HCT116 (cell line): ENCODE measurements around the gene F10. TPM values are rescaled to one million over a fixed set of nuclear protein-coding genes. Genes with fewer than 3 reads are reported as not detected.
"Not testable (repeated sequence)": the region's sequence is repeated elsewhere in the genome, so short reads cannot be mapped to it uniquely, and the experiment has no call there.

ENCODE experiments used
- ATAC-seq: fragments of 200-7000 bp; cut with Tn5 transposase; 2 replicates; pipeline ENCODE4 v1.9.1; 2020; ENCODE audit warnings: mild to moderate bottlenecking, moderate library complexity
- BruUV-seq: library from RNA; stranded (reverse); fragments of 400-500 nt; replicated peaks from 2 replicates; lab custom pipeline; 2021; lab: Mats Ljungman, UMichigan
- CTCF ChIA-PET: fragments of 300-600 bp; sonication (Branson Sonifier 250); formaldehyde crosslinking; loops from one replicate; lab custom pipeline; 2021; ENCODE audit warnings: antibody characterized with exemption; lab: Charles Lee
- POLR2A ChIA-PET: fragments of 300-600, 350-600 bp; sonication (Branson Sonifier 250); formaldehyde crosslinking; loops from one replicate; lab custom pipeline; 2021; ENCODE audit warnings: antibody characterized with exemption; lab: Charles Lee
- RAD21 ChIA-PET, 2 experiments: fragments of 300-600 bp; sonication (Branson Sonifier 250); formaldehyde crosslinking; loops; one replicate each; lab custom pipeline; 2023; ENCODE audit warnings: low total read pairs in 2 of 2; ENCODE audit not compliant: uncharacterized antibody in 2 of 2, unreplicated experiment in 2 of 2, low non-redundant PET in 1 of 2; lab: Charles Lee
- DNase-seq: peaks from one replicate; pipeline ENCODE4 v3.0.0-alpha.2; 2010; ENCODE audit warnings: low read depth, low spot score
- H2AFZ ChIP-seq: fragments of 200-600 bp; shearing (Covaris generic), sonication (generic); 2 replicates; pipeline ENCODE4 v1.6.1; 2017; ENCODE audit warnings: low read depth, mixed run types, mixed read lengths, antibody characterized with exemption, low read length; ENCODE audit not compliant: poor library complexity, severe bottlenecking
- H3K27ac ChIP-seq: 2 replicates; pipeline ENCODE4 v1.5.1; 2012; ENCODE audit warnings: low read depth, low read length
- H3K27me3 ChIP-seq: fragments of 200-600 bp; sonication (generic); 2 replicates; pipeline ENCODE4 v1.6.1; 2016; ENCODE audit warnings: mixed run types, low read length, mixed read lengths; ENCODE audit not compliant: insufficient read depth
- H3K36me3 ChIP-seq, 2 experiments: fragments of 200-500 bp in 1 of 2; fragments of 200-600 bp in 1 of 2; sonication (Bioruptor generic) in 1 of 2; sonication (generic) in 1 of 2; 2 replicates each; pipeline versions ENCODE4 v1.5.1 to v1.6.1; 2014 to 2016; ENCODE audit warnings: low read length in 2 of 2, inconsistent platforms in 1 of 2, mixed read lengths in 1 of 2, mixed run types in 1 of 2; ENCODE audit not compliant: insufficient read depth in 2 of 2, control insufficient read depth in 1 of 2
- H3K4me1 ChIP-seq, 2 experiments: fragments of 200-600 bp in 1 of 2; sonication (generic) in 1 of 2; 2 replicates each; pipeline versions ENCODE4 v1.5.1 to v1.6.1; 2012 to 2017; ENCODE audit warnings: low read length in 2 of 2, inconsistent platforms in 1 of 2, mild to moderate bottlenecking in 1 of 2, mixed read lengths in 1 of 2, mixed run types in 1 of 2, moderate library complexity in 1 of 2; ENCODE audit not compliant: insufficient read depth in 2 of 2, control insufficient read depth in 1 of 2
- H3K4me2 ChIP-seq: fragments of 200-600 bp; sonication (generic); 2 replicates; pipeline ENCODE4 v1.6.1; 2017; ENCODE audit warnings: mixed run types, low read length, mixed read lengths
- H3K4me3 ChIP-seq, 2 experiments: fragments of 200-600 bp in 1 of 2; sonication (generic) in 1 of 2; replicated peaks in 1 of 2; 2 replicates each; pipeline ENCODE4 v1.5.1; 2011 to 2016; ENCODE audit warnings: low read length in 2 of 2, control low read depth in 1 of 2, low read depth in 1 of 2, mild to moderate bottlenecking in 1 of 2, mixed read lengths in 1 of 2, mixed run types in 1 of 2
- H3K79me2 ChIP-seq: fragments of 200-600 bp; sonication (generic); 2 replicates; pipeline ENCODE4 v1.6.1; 2017; ENCODE audit warnings: mild to moderate bottlenecking, mixed run types, low read length, moderate library complexity, mixed read lengths; ENCODE audit not compliant: insufficient read depth
- H3K9ac ChIP-seq: fragments of 200-600 bp; sonication (generic); 2 replicates; pipeline ENCODE4 v1.6.1; 2016; ENCODE audit warnings: low read length, mixed read lengths
- H3K9me2 ChIP-seq: fragments of 200-600 bp; sonication (generic), shearing (Covaris generic); 2 replicates; pipeline ENCODE4 v1.6.1; 2017; ENCODE audit warnings: mixed run types, mild to moderate bottlenecking, moderate library complexity; ENCODE audit not compliant: insufficient read depth
- H3K9me3 ChIP-seq, 2 experiments: fragments of 200-500 bp in 1 of 2; fragments of 200-600 bp in 1 of 2; sonication (Bioruptor generic) in 1 of 2; sonication (generic) in 1 of 2; 2 replicates each; pipeline ENCODE4 v1.6.1; 2014 to 2017; ENCODE audit warnings: low read length in 2 of 2, mixed read lengths in 2 of 2, inconsistent platforms in 1 of 2, low read depth in 1 of 2, mild to moderate bottlenecking in 1 of 2, mixed run types in 1 of 2, moderate library complexity in 1 of 2; ENCODE audit not compliant: control insufficient read depth in 1 of 2, insufficient read depth in 1 of 2
- H4K20me1 ChIP-seq: fragments of 200-600 bp; sonication (generic), shearing (Covaris generic); 2 replicates; pipeline ENCODE4 v1.6.1; 2017; ENCODE audit warnings: mixed run types, mild to moderate bottlenecking, moderate library complexity; ENCODE audit not compliant: insufficient read depth
- CBX3 ChIP-seq: IDR thresholded peaks from 2 replicates; pipeline ENCODE4 v1.6.1; 2012; ENCODE audit warnings: low read depth
- EGR1 ChIP-seq: IDR thresholded peaks from 2 replicates; pipeline ENCODE4 v1.6.1; 2012; ENCODE audit warnings: low read depth
- ELF1 ChIP-seq: IDR thresholded peaks from 2 replicates; pipeline ENCODE4 v1.6.1; 2012; ENCODE audit warnings: low read depth, borderline replicate concordance
- EZH2 ChIP-seq: fragments of 200-600 bp; sonication (generic); IDR thresholded peaks from 2 replicates; pipeline ENCODE4 v1.6.1; 2017; ENCODE audit warnings: antibody characterized with exemption, mixed run types
- EZH2phosphoT487 ChIP-seq: fragments of 200-600 bp; IDR thresholded peaks from 2 replicates; pipeline ENCODE4 v1.6.1; 2018; ENCODE audit warnings: antibody characterized with exemption, borderline replicate concordance
- FOSL1 ChIP-seq: IDR thresholded peaks from 2 replicates; pipeline ENCODE4 v1.6.1; 2012; ENCODE audit warnings: low read depth
- POLR2A ChIP-seq: IDR thresholded peaks from 2 replicates; pipeline ENCODE4 v1.7.0; 2011; ENCODE audit warnings: borderline replicate concordance; ENCODE audit not compliant: insufficient read depth, insufficient read length; ENCODE audit errors: extremely low read depth
- POLR2AphosphoS5 ChIP-seq: IDR thresholded peaks from 2 replicates; pipeline ENCODE4 v1.6.1; 2011; ENCODE audit warnings: mild to moderate bottlenecking, low read depth, low read length, moderate library complexity
- RAD21 ChIP-seq: IDR thresholded peaks from 2 replicates; pipeline ENCODE4 v1.6.1; 2012; ENCODE audit warnings: low read depth, mild to moderate bottlenecking
- SIN3A ChIP-seq: IDR thresholded peaks from 2 replicates; pipeline ENCODE4 v1.6.1; 2012; ENCODE audit warnings: low read depth
- SP1 ChIP-seq: IDR thresholded peaks from 2 replicates; pipeline ENCODE4 v1.6.1; 2012; ENCODE audit warnings: low read depth
- TCF7L2 ChIP-seq: IDR thresholded peaks from 2 replicates; pipeline ENCODE4 v1.7.0; 2011; ENCODE audit warnings: borderline replicate concordance, inconsistent platforms; ENCODE audit not compliant: insufficient read depth, insufficient read length; ENCODE audit errors: extremely low read depth
- YY1 ChIP-seq: IDR thresholded peaks from 2 replicates; pipeline ENCODE4 v1.6.1; 2011; ENCODE audit warnings: low read length, low read depth, moderate library complexity, mild to moderate bottlenecking; ENCODE audit not compliant: insufficient replicate concordance; ENCODE audit errors: extremely low read depth
- ZFX ChIP-seq: fragments of 450-650 bp; IDR thresholded peaks from 2 replicates; pipeline ENCODE4 v1.6.1; 2017
- ZNF274 ChIP-seq: fragments of 200-500 bp; sonication (Bioruptor generic); IDR thresholded peaks from 2 replicates; pipeline ENCODE4 v1.6.1; 2014; ENCODE audit warnings: mild to moderate bottlenecking, low read depth, low read length, inconsistent platforms
- intact Hi-C: fragments of 100-400 bp; cut with micrococcal nuclease; formaldehyde crosslinking; loops from 2 replicates; pipeline ENCODE4 v1.10.0; 2022
- total RNA-seq: library from RNA; stranded (reverse); gene quantifications from one replicate; pipeline ENCODE4 v1.2.1, GENCODE V29; 2021; ENCODE audit not compliant: unreplicated experiment
- TF ChIP-seq, protein P1 (sequence below), 3 experiments: fragments of 200-600 bp in 1 of 3; sonication (generic) in 1 of 3; IDR thresholded peaks in 2 of 3; conservative IDR thresholded peaks in 1 of 3; 2 replicates each; pipeline ENCODE4 v1.5.1; 2012 to 2017; ENCODE audit warnings: low read depth in 2 of 3, low read length in 2 of 3, antibody characterized with exemption in 1 of 3, borderline replicate concordance in 1 of 3, control low read depth in 1 of 3, mild to moderate bottlenecking in 1 of 3, mixed read lengths in 1 of 3, mixed run types in 1 of 3, moderate library complexity in 1 of 3; ENCODE audit not compliant: insufficient read depth in 1 of 3
- TF ChIP-seq, protein P2 (sequence below): IDR thresholded peaks from 2 replicates; pipeline ENCODE4 v1.6.1; 2012
- TF ChIP-seq, protein P3 (sequence below): IDR thresholded peaks from 2 replicates; pipeline ENCODE4 v1.6.1; 2011; ENCODE audit warnings: mild to moderate bottlenecking, low read length, moderate library complexity; ENCODE audit not compliant: insufficient replicate concordance; ENCODE audit errors: extremely low read depth

The F10 gene
- total RNA-seq, 1 experiment from 2014 or later = 4.0 TPM

DNA sequence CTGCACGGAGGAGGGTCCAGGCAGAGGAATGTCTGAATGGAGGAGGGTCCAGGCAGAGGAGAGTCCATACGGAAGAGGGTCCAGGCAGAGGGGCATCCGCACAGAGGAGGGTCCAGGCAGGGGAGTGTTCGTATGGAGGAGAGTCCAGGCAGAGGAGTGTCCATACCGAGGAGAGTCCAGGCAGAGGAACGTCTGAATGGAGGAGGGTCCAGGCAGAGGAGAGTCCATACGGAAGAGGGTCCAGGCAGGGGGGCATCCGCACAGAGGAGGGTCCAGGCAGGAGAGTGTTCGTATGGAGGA lies 42.9 kb upstream of the F10 start:
- DNase-seq, H3K27ac ChIP-seq, H3K4me2 ChIP-seq, H3K9me2 ChIP-seq, CTCF ChIA-PET, H4K20me1 ChIP-seq, H2AFZ ChIP-seq, H3K79me2 ChIP-seq, BruUV-seq, H3K27me3 ChIP-seq, RAD21 ChIA-PET, POLR2A ChIA-PET, H3K9ac ChIP-seq, H3K36me3 ChIP-seq, H3K9me3 ChIP-seq, ATAC-seq, H3K4me3 ChIP-seq: not testable (repeated sequence)
- H3K4me1 ChIP-seq = peaks cover 7 to 11% of the 10 kb centered on the region in 2 experiments; a peak in 3 of 4 replicates
- intact Hi-C loops = loop anchor here (10.0 kb wide), 1 partner anchor 75 kb away; the partner anchor contains the start of gene PROZ

DNA sequence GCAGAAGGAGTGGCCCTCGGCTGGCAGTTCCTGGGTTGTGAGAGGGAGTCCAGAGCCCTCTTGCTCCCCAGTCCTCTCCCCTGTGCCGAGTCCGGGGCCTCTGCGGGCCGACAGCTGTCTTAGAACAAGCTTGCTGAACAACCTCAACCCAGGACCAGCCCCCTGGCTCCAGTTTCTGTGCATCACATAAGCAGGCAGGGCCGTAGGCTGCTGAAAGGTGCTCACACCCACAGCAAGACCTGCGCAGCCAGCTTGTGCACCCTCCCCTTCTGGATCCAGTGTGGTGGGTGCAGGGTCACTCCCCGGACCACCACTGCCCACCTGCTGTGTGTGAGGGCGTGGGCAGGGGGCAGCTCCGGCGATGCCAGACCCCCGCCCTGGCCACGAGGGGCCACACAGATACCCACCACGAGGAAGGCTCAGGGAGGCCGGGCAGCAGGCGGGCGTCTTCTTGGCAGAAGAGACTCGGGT lies 42.2 kb upstream of the F10 start:
- no peak for ATAC-seq
- H3K36me3 ChIP-seq = no peaks in the 10 kb centered on the region
- TF ChIP-seq EGR1 (no peak), SP1 (no peak), YY1 (no peak), ELF1 (no peak), EZH2phosphoT487 (no peak), CBX3 (no peak), FOSL1 (no peak), ZFX (no peak), SIN3A (no peak), POLR2A (no peak), ZNF274 (no peak), TCF7L2 (no peak), EZH2 (no peak), POLR2AphosphoS5 (no peak), RAD21 (no peak)
- TF ChIP-seq, protein P1, sequence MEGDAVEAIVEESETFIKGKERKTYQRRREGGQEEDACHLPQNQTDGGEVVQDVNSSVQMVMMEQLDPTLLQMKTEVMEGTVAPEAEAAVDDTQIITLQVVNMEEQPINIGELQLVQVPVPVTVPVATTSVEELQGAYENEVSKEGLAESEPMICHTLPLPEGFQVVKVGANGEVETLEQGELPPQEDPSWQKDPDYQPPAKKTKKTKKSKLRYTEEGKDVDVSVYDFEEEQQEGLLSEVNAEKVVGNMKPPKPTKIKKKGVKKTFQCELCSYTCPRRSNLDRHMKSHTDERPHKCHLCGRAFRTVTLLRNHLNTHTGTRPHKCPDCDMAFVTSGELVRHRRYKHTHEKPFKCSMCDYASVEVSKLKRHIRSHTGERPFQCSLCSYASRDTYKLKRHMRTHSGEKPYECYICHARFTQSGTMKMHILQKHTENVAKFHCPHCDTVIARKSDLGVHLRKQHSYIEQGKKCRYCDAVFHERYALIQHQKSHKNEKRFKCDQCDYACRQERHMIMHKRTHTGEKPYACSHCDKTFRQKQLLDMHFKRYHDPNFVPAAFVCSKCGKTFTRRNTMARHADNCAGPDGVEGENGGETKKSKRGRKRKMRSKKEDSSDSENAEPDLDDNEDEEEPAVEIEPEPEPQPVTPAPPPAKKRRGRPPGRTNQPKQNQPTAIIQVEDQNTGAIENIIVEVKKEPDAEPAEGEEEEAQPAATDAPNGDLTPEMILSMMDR (IDR thresholded peaks at IDR 0.05 in 2 of 3, conservative IDR thresholded peaks at IDR 0.05 in 1 of 3; ENCODE audit: borderline replicate concordance in 1 of 3, insufficient read depth in 1 of 3, low read depth in 2 of 3, low read length in 2 of 3) = no peak
- TF ChIP-seq, protein P2, sequence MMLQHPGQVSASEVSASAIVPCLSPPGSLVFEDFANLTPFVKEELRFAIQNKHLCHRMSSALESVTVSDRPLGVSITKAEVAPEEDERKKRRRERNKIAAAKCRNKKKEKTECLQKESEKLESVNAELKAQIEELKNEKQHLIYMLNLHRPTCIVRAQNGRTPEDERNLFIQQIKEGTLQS = no peak
- TF ChIP-seq, protein P3, sequence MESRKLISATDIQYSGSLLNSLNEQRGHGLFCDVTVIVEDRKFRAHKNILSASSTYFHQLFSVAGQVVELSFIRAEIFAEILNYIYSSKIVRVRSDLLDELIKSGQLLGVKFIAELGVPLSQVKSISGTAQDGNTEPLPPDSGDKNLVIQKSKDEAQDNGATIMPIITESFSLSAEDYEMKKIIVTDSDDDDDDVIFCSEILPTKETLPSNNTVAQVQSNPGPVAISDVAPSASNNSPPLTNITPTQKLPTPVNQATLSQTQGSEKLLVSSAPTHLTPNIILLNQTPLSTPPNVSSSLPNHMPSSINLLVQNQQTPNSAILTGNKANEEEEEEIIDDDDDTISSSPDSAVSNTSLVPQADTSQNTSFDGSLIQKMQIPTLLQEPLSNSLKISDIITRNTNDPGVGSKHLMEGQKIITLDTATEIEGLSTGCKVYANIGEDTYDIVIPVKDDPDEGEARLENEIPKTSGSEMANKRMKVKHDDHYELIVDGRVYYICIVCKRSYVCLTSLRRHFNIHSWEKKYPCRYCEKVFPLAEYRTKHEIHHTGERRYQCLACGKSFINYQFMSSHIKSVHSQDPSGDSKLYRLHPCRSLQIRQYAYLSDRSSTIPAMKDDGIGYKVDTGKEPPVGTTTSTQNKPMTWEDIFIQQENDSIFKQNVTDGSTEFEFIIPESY = no peak
- TF ChIP-seq, all 23 proteins: peak for 0
- no peak for DNase-seq
- ChIA-PET RAD21 (no interaction called here), POLR2A (no interaction called here), CTCF (no interaction called here)
- H2AFZ ChIP-seq = no peak overlapping the region
- no peaks in the 10 kb centered on the region for H4K20me1 ChIP-seq
- no peak overlapping the region for H3K4me2 ChIP-seq
- intact Hi-C loops = loop anchor here (10.0 kb wide), 1 partner anchor 74 kb away; the partner anchor contains the start of gene PROZ
- no peak overlapping the region for H3K4me3 ChIP-seq
- H3K4me1 ChIP-seq = peaks cover 7 to 11% of the 10 kb centered on the region in 2 experiments; a peak in 3 of 4 replicates
- no peak overlapping the region for H3K27ac ChIP-seq
- no peaks in the 10 kb centered on the region for H3K9me2 ChIP-seq
- no TSS peak for BruUV-seq
- H3K9ac ChIP-seq = no peak overlapping the region
- H3K9me3 ChIP-seq = no peaks in the 10 kb centered on the region
- H3K27me3 ChIP-seq = no peaks in the 10 kb centered on the region
- no peaks in the 10 kb centered on the region for H3K79me2 ChIP-seq
